Measurements from ENCODE around the gene PACSIN1.

DNA sequence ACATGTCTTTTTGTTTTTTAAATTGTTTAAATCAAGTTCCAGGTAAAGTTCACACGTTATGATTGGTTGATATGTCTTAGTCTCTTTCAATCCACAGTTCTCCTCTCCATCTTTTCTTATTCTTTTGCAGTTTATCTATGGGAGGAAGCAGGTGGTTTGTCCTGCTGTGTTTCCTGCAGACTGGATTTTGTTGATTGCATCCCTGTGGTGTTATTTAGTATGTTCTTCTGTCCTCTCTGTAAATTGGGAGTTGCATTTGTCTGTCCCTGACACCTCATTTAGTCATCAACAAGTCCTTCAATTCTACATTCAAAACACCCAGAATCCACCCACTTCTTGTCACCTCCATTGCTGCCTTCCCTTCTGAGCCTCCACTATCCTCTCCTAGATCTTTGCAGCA, 8.1 kb downstream of the PACSIN1 start:
- TF ChIP-seq, protein P1, sequence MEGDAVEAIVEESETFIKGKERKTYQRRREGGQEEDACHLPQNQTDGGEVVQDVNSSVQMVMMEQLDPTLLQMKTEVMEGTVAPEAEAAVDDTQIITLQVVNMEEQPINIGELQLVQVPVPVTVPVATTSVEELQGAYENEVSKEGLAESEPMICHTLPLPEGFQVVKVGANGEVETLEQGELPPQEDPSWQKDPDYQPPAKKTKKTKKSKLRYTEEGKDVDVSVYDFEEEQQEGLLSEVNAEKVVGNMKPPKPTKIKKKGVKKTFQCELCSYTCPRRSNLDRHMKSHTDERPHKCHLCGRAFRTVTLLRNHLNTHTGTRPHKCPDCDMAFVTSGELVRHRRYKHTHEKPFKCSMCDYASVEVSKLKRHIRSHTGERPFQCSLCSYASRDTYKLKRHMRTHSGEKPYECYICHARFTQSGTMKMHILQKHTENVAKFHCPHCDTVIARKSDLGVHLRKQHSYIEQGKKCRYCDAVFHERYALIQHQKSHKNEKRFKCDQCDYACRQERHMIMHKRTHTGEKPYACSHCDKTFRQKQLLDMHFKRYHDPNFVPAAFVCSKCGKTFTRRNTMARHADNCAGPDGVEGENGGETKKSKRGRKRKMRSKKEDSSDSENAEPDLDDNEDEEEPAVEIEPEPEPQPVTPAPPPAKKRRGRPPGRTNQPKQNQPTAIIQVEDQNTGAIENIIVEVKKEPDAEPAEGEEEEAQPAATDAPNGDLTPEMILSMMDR (IDR thresholded peaks at IDR 0.05; ENCODE audit: insufficient read depth, low read length, poor library complexity, severe bottlenecking), result no peak
- TF ChIP-seq EZH2phosphoT487 (conservative IDR thresholded peaks at IDR 0.05; ENCODE audit: low read length), result no peak

Measured in SU-DHL-6 (cell line).